HG03025 (cell line): Measurements from ENCODE around the gene PHKA2.

Experiments
- ATAC-seq: cut with Tn5 transposase; IDR thresholded peaks from one replicate; pipeline ENCODE4 v1.9.1; 2021; ENCODE audit warnings: mild to moderate bottlenecking, moderate library complexity; ENCODE audit not compliant: unreplicated experiment, low FRiP score

The PHKA2 gene

GRCh38 chrX:18973527-18974192 is 10.3 kb downstream of the PHKA2 start:
- ATAC-seq = no peak

GRCh38 chrX:18971506-18971905 is 12.4 kb downstream of the PHKA2 start:
- ATAC-seq = no peak

- ATAC-seq = no peak
Measured at GRCh38 chrX:18970465-18970864, 13.4 kb downstream of the PHKA2 start.

- ATAC-seq = no peak
Measured at GRCh38 chrX:18966624-18967023, 17.3 kb downstream of the PHKA2 start.

GRCh38 chrX:18964901-18965300 is 19.0 kb downstream of the PHKA2 start:
- ATAC-seq = no peak

- ATAC-seq = no peak
Measured at GRCh38 chrX:18964026-18964425, 19.9 kb downstream of the PHKA2 start.

GRCh38 chrX:18962329-18962728 is 21.6 kb downstream of the PHKA2 start:
- no peak for ATAC-seq

GRCh38 chrX:18961686-18962085 is 22.2 kb downstream of the PHKA2 start:
- ATAC-seq = no peak

- ATAC-seq = no peak
Measured at GRCh38 chrX:18956303-18957032, 27.4 kb downstream of the PHKA2 start.

GRCh38 chrX:18955676-18956075 is 28.2 kb downstream of the PHKA2 start:
- ATAC-seq = no peak

- ATAC-seq = no peak
Measured at GRCh38 chrX:18951032-18951431, 32.9 kb downstream of the PHKA2 start.

- ATAC-seq = no peak
Measured at GRCh38 chrX:18949944-18950301, 34.0 kb downstream of the PHKA2 start.

- no peak for ATAC-seq
Measured at GRCh38 chrX:18949291-18949943, 34.5 kb downstream of the PHKA2 start.

- no peak for ATAC-seq
Measured at GRCh38 chrX:18946611-18947010, 37.3 kb downstream of the PHKA2 start.

- no peak for ATAC-seq
Measured at GRCh38 chrX:18946157-18946556, 37.8 kb downstream of the PHKA2 start.

- ATAC-seq = no peak
Measured at GRCh38 chrX:18945483-18945882, 38.4 kb downstream of the PHKA2 start.

- no peak for ATAC-seq
Measured at GRCh38 chrX:18944482-18944881, 39.4 kb downstream of the PHKA2 start.

- ATAC-seq = no peak
Measured at GRCh38 chrX:18941896-18942295, 42.0 kb downstream of the PHKA2 start.

- ATAC-seq = no peak
Measured at GRCh38 chrX:18938710-18939109, 45.2 kb downstream of the PHKA2 start.

- no peak for ATAC-seq
Measured at GRCh38 chrX:18937173-18937572, 46.7 kb downstream of the PHKA2 start.

GRCh38 chrX:18935893-18936292 is 48.0 kb downstream of the PHKA2 start:
- no peak for ATAC-seq

- ATAC-seq = no peak
Measured at GRCh38 chrX:18934708-18935107, 49.2 kb downstream of the PHKA2 start.
